SK-N-SH (cell line): Measurements from ENCODE around the gene TM7SF2. TPM values are rescaled to one million over a fixed set of nuclear protein-coding genes. Genes with fewer than 3 reads are reported as not detected.

Experiments
- CTCF ChIA-PET: fragments of 300-600, 350-600 bp; formaldehyde crosslinking; extraction: SDS; loops from one replicate; lab custom pipeline; 2021; lab: Yijun Ruan, JAX
- POLR2A ChIA-PET: fragments of 350-600 bp; sonication (Branson Sonifier 250); formaldehyde crosslinking; extraction: SDS; loops from one replicate; lab custom pipeline; 2020; ENCODE audit warnings: antibody characterized with exemption, inconsistent platforms; lab: Yijun Ruan, JAX
- DNase-seq: peaks from one replicate; pipeline ENCODE4 v3.0.0; 2012
- H2AFZ ChIP-seq: fragments of 200-600 bp; sonication (generic); 2 replicates; pipeline ENCODE4 v1.8.1; 2016; ENCODE audit warnings: antibody characterized with exemption, mild to moderate bottlenecking, low read depth
- H3F3A ChIP-seq: fragments of 200-600 bp; sonication (generic); replicated peaks from 2 replicates; pipeline ENCODE3; 2016; ENCODE audit warnings: antibody characterized with exemption, mild to moderate bottlenecking; ENCODE audit not compliant: insufficient read depth
- H3K27ac ChIP-seq, 2 experiments: fragments of 200-500 bp in 1 of 2; fragments of 200-600 bp in 1 of 2; sonication (Bioruptor generic) in 1 of 2; sonication (generic), shearing (Covaris generic) in 1 of 2; 2 replicates each; pipeline versions ENCODE4 v1.5.1 to v1.6.1; 2014 to 2016; ENCODE audit warnings: low read depth in 2 of 2, inconsistent platforms in 1 of 2, low read length in 1 of 2, mild to moderate bottlenecking in 1 of 2, mixed read lengths in 1 of 2
- H3K27me3 ChIP-seq: fragments of 200-600 bp; sonication (generic), shearing (Covaris generic); 2 replicates; pipeline ENCODE4 v1.6.1; 2016; ENCODE audit warnings: mixed run types; ENCODE audit not compliant: insufficient read depth
- H3K36me3 ChIP-seq, 2 experiments: fragments of 200-500 bp in 1 of 2; fragments of 200-600 bp in 1 of 2; sonication (Bioruptor generic) in 1 of 2; sonication (generic) in 1 of 2; replicated peaks in 1 of 2; 2 replicates each; pipeline versions ENCODE3 to v1.5.1; 2014 to 2016; ENCODE audit warnings: low read length in 1 of 2, mild to moderate bottlenecking in 1 of 2; ENCODE audit not compliant: insufficient read depth in 2 of 2, control insufficient read depth in 1 of 2
- H3K4me1 ChIP-seq, 2 experiments: fragments of 200-500 bp in 1 of 2; fragments of 200-600 bp in 1 of 2; sonication (Bioruptor generic) in 1 of 2; sonication (generic), shearing (Covaris generic) in 1 of 2; 2 replicates each; pipeline versions ENCODE4 v1.5.1 to v1.6.1; 2014 to 2016; ENCODE audit warnings: low read depth in 1 of 2, low read length in 1 of 2, mixed run types in 1 of 2; ENCODE audit not compliant: insufficient read depth in 2 of 2, control insufficient read depth in 1 of 2
- H3K4me2 ChIP-seq: fragments of 200-600 bp; sonication (generic), shearing (Covaris generic); 2 replicates; pipeline ENCODE4 v1.6.1; 2017; ENCODE audit warnings: mixed run types
- H3K4me3 ChIP-seq, 2 experiments: fragments of 200-500 bp in 1 of 2; fragments of 200-600 bp in 1 of 2; sonication (Bioruptor generic) in 1 of 2; sonication (generic), shearing (Covaris generic) in 1 of 2; 2 replicates each; pipeline versions ENCODE4 v1.5.1 to v1.8.1; 2014 to 2016; ENCODE audit warnings: low read depth in 2 of 2, inconsistent platforms in 1 of 2, low read length in 1 of 2, mild to moderate bottlenecking in 1 of 2, mixed read lengths in 1 of 2, moderate library complexity in 1 of 2
- H3K79me2 ChIP-seq: fragments of 200-600 bp; sonication (generic); 2 replicates; pipeline ENCODE4 v1.8.1; 2017; ENCODE audit warnings: mild to moderate bottlenecking; ENCODE audit not compliant: insufficient read depth
- H3K9ac ChIP-seq: fragments of 200-600 bp; sonication (generic); 2 replicates; pipeline ENCODE4 v1.6.1; 2017; ENCODE audit warnings: mixed run types
- H3K9me2 ChIP-seq: fragments of 200-600 bp; sonication (generic); 2 replicates; pipeline ENCODE4 v1.6.1; 2017; ENCODE audit warnings: mixed run types
- H3K9me3 ChIP-seq: fragments of 200-600 bp; sonication (generic); 2 replicates; pipeline ENCODE4 v1.6.1; 2017; ENCODE audit warnings: mixed run types, mild to moderate bottlenecking, moderate library complexity
- H4K20me1 ChIP-seq: fragments of 200-600 bp; sonication (generic); 2 replicates; pipeline ENCODE4 v1.6.1; 2017; ENCODE audit warnings: mild to moderate bottlenecking, mixed run types; ENCODE audit not compliant: insufficient read depth
- CHD2 ChIP-seq: fragments of 150-350 bp; IDR thresholded peaks from 2 replicates; pipeline ENCODE4 v1.6.1; 2018; ENCODE audit warnings: low read length; ENCODE audit not compliant: partially characterized antibody
- CTCF ChIP-seq: fragments of 200-600 bp; sonication (generic); IDR thresholded peaks from 2 replicates; pipeline ENCODE4 v1.6.1; 2017; ENCODE audit warnings: antibody characterized with exemption, mild to moderate bottlenecking, moderate library complexity
- FOSL2 ChIP-seq: IDR thresholded peaks from 2 replicates; pipeline ENCODE4 v1.4.0; 2012; ENCODE audit warnings: low read depth, mild to moderate bottlenecking, moderate library complexity, borderline replicate concordance
- GATA2 ChIP-seq: sonication (generic); formaldehyde crosslinking; IDR thresholded peaks from 2 replicates; pipeline ENCODE4 v1.5.0; 2020; ENCODE audit warnings: mild to moderate bottlenecking, missing genetic modification reagents
- IRF3 ChIP-seq: fragments of 150-350 bp; IDR thresholded peaks from 2 replicates; pipeline ENCODE4 v1.6.1; 2016; ENCODE audit warnings: mild to moderate bottlenecking, low read depth, low read length
- JUND ChIP-seq: IDR thresholded peaks from 2 replicates; pipeline ENCODE4 v1.4.0; 2012
- MEF2A ChIP-seq: IDR thresholded peaks from 2 replicates; pipeline ENCODE4 v1.4.0; 2012; ENCODE audit warnings: low read depth, borderline replicate concordance
- POLR2AphosphoS5 ChIP-seq: IDR thresholded peaks from 2 replicates; pipeline ENCODE4 v1.6.1; 2012; ENCODE audit warnings: low read depth, low read length
- RCOR1 ChIP-seq: fragments of 150-350 bp; IDR thresholded peaks from 2 replicates; pipeline ENCODE4 v1.6.1; 2017; ENCODE audit warnings: antibody characterized with exemption, low read length
- RFX5 ChIP-seq: IDR thresholded peaks from 2 replicates; pipeline ENCODE4 v1.6.1; 2012; ENCODE audit warnings: mild to moderate bottlenecking, improper control_type of control experiment, low read length
- RXRA ChIP-seq: IDR thresholded peaks from 2 replicates; pipeline ENCODE4 v1.4.0; 2012; ENCODE audit warnings: low read depth, mild to moderate bottlenecking, borderline replicate concordance
- SIN3A ChIP-seq: IDR thresholded peaks from 2 replicates; pipeline ENCODE4 v1.6.1; 2012; ENCODE audit warnings: low read depth, mild to moderate bottlenecking, low read length, moderate library complexity, borderline replicate concordance
- TAF1 ChIP-seq: IDR thresholded peaks from 2 replicates; pipeline ENCODE4 v1.6.1; 2012; ENCODE audit warnings: low read depth, mild to moderate bottlenecking, low read length, moderate library complexity, borderline replicate concordance
- TCF12 ChIP-seq: IDR thresholded peaks from 2 replicates; pipeline ENCODE4 v1.4.0; 2012
- USF2 ChIP-seq: fragments of 150-350 bp; IDR thresholded peaks from 2 replicates; pipeline ENCODE4 v1.6.1; 2017; ENCODE audit warnings: antibody characterized with exemption, low read length, low read depth, borderline replicate concordance
- WGBS: methylation state at CpG from one replicate; pipeline ENCODE4 v1.1.6; 2017; ENCODE audit warnings: low lambda C conversion rate; 5-methylcytosine and 5-hydroxymethylcytosine counted together
- polyA plus RNA-seq, 3 experiments: library from polyadenylated mRNA; depleted of rRNA; stranded (reverse); fragments of >200 nt; gene quantifications; 2 replicates each; pipeline ENCODE4 v1.2.3, GENCODE V29; 2012
- TF ChIP-seq, protein P1 (sequence below): IDR thresholded peaks from 2 replicates; pipeline ENCODE4 v1.4.0; 2012; ENCODE audit warnings: low read depth, borderline replicate concordance
- TF ChIP-seq, protein P2 (sequence below): IDR thresholded peaks from 2 replicates; pipeline ENCODE4 v1.4.0; 2012; ENCODE audit warnings: low read depth, borderline replicate concordance
- TF ChIP-seq, protein P3 (sequence below): IDR thresholded peaks from 2 replicates; pipeline ENCODE4 v1.6.1; 2012; ENCODE audit warnings: mild to moderate bottlenecking, low read depth, low read length, moderate library complexity

TM7SF2 gene
- polyA plus RNA-seq, 1 of the 3 experiments (the other 2 are of a cell fraction) = 87.8 TPM

DNA sequence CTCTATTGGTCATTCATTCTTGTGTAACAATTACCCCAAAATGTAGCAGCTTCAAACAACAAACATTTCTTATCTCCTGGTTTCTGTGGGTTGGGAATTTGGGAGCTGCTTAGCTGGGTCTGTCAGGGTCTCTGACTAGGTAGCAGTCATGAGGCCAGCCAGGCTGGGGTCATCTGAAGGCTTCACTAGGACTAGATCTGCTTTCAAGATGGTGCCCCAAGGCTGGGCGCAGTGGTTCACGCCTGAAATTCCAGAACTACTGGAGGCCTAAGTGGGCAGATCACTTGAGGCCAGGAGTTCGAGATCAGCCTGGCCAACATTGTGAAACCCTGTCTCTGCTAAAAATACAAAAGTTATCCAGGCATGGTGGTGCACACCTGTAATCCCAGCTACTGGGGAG is 45.3 kb downstream of the TM7SF2 start:
- WGBS = 0% methylated on average over 1 of the region's 3 CpGs
- Histone ChIP-seq H3F3A (no peaks in the 10 kb centered on the region), H3K27me3 (no peaks in the 10 kb centered on the region), H4K20me1 (no peaks in the 10 kb centered on the region), H3K4me2 (no peak overlapping the region), H3K9me2 (no peaks in the 10 kb centered on the region), H3K9me3 (no peaks in the 10 kb centered on the region), H3K36me3 (no peaks in the 10 kb centered on the region), H3K4me1 (no peaks in the 10 kb centered on the region), H2AFZ (no peak overlapping the region), H3K79me2 (no peaks in the 10 kb centered on the region), H3K9ac (no peak overlapping the region), H3K27ac (no peak overlapping the region), H3K4me3 (no peak overlapping the region)
- no peak for DNase-seq
- POLR2A ChIA-PET = no interaction called here
- TF ChIP-seq RCOR1 (no peak), SIN3A (no peak), TCF12 (no peak), RXRA (no peak), RFX5 (no peak), IRF3 (no peak), CHD2 (no peak), TAF1 (no peak), FOSL2 (no peak), USF2 (no peak), GATA2 (no peak), MEF2A (no peak), JUND (no peak), CTCF (no peak), POLR2AphosphoS5 (no peak)
- TF ChIP-seq, protein P1, sequence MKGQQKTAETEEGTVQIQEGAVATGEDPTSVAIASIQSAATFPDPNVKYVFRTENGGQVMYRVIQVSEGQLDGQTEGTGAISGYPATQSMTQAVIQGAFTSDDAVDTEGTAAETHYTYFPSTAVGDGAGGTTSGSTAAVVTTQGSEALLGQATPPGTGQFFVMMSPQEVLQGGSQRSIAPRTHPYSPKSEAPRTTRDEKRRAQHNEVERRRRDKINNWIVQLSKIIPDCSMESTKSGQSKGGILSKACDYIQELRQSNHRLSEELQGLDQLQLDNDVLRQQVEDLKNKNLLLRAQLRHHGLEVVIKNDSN = no peak
- TF ChIP-seq, protein P2, sequence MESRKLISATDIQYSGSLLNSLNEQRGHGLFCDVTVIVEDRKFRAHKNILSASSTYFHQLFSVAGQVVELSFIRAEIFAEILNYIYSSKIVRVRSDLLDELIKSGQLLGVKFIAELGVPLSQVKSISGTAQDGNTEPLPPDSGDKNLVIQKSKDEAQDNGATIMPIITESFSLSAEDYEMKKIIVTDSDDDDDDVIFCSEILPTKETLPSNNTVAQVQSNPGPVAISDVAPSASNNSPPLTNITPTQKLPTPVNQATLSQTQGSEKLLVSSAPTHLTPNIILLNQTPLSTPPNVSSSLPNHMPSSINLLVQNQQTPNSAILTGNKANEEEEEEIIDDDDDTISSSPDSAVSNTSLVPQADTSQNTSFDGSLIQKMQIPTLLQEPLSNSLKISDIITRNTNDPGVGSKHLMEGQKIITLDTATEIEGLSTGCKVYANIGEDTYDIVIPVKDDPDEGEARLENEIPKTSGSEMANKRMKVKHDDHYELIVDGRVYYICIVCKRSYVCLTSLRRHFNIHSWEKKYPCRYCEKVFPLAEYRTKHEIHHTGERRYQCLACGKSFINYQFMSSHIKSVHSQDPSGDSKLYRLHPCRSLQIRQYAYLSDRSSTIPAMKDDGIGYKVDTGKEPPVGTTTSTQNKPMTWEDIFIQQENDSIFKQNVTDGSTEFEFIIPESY = no peak
- TF ChIP-seq, protein P3, sequence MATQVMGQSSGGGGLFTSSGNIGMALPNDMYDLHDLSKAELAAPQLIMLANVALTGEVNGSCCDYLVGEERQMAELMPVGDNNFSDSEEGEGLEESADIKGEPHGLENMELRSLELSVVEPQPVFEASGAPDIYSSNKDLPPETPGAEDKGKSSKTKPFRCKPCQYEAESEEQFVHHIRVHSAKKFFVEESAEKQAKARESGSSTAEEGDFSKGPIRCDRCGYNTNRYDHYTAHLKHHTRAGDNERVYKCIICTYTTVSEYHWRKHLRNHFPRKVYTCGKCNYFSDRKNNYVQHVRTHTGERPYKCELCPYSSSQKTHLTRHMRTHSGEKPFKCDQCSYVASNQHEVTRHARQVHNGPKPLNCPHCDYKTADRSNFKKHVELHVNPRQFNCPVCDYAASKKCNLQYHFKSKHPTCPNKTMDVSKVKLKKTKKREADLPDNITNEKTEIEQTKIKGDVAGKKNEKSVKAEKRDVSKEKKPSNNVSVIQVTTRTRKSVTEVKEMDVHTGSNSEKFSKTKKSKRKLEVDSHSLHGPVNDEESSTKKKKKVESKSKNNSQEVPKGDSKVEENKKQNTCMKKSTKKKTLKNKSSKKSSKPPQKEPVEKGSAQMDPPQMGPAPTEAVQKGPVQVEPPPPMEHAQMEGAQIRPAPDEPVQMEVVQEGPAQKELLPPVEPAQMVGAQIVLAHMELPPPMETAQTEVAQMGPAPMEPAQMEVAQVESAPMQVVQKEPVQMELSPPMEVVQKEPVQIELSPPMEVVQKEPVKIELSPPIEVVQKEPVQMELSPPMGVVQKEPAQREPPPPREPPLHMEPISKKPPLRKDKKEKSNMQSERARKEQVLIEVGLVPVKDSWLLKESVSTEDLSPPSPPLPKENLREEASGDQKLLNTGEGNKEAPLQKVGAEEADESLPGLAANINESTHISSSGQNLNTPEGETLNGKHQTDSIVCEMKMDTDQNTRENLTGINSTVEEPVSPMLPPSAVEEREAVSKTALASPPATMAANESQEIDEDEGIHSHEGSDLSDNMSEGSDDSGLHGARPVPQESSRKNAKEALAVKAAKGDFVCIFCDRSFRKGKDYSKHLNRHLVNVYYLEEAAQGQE = no peak
- CTCF ChIA-PET = no interaction called here
